NB4 (cell line): Measurements from ENCODE around the gene CDK9.

ENCODE experiments used
- CTCF ChIP-seq: IDR thresholded peaks from one replicate; pipeline ENCODE4 v1.5.1; 2012; ENCODE audit warnings: low read depth, low read length
- POLR2A ChIP-seq: IDR thresholded peaks from 2 replicates; pipeline ENCODE4 v1.6.1; 2011; ENCODE audit warnings: mild to moderate bottlenecking; ENCODE audit not compliant: insufficient read length; ENCODE audit errors: extremely low read depth

DNA sequence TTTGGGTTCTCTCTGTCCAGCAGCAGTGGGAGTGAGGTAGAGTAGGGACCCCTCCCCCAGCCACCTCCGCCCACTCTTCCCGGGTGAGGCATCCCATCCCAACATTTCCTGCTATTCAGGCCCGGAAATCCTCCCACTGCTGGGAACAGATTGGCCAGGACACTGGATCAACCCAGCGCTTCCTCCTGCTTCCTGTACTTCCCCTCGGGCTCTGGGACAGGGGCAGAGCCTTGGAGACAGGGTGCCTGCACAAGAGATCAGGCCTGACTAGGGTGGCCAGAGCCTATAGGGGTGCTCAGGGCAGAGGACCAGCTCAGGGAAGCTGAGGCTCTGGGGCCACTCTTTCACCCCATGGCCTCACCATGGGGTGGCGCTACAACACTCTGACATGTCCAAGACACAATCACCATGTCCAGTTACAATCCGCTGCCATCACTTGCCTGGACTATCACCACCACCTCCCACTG is 21.9 kb upstream of the CDK9 start:
- TF ChIP-seq CTCF = peak; percentile 37
- TF ChIP-seq POLR2A = no peak
